H9 (cell line): ENCODE measurements around the gene LGR5. TPM values are rescaled to one million over a fixed set of nuclear protein-coding genes. Genes with fewer than 3 reads are reported as not detected.

Source experiments
- DNase-seq: peaks from one replicate; pipeline ENCODE4 v3.0.0-alpha.2; 2017
- H2AFZ ChIP-seq: one replicate; pipeline ENCODE4 v1.6.1; 2013; ENCODE audit warnings: mild to moderate bottlenecking, low read length, control low read depth, moderate library complexity
- H2AK5ac ChIP-seq: 2 replicates; pipeline ENCODE4 v1.6.1; 2013; ENCODE audit warnings: low read length, control low read depth, mixed read lengths; ENCODE audit not compliant: insufficient read length
- H2BK120ac ChIP-seq: one replicate; pipeline ENCODE4 v1.6.1; 2013; ENCODE audit warnings: low read depth, mild to moderate bottlenecking, low read length, control low read depth, inconsistent platforms; ENCODE audit not compliant: poor library complexity, severe bottlenecking
- H2BK12ac ChIP-seq: 2 replicates; pipeline ENCODE4 v1.6.1; 2013; ENCODE audit warnings: low read length, control low read depth, mixed read lengths, low read depth; ENCODE audit not compliant: insufficient read length
- H2BK15ac ChIP-seq: 2 replicates; pipeline ENCODE4 v1.6.1; 2013; ENCODE audit warnings: low read depth, low read length, control low read depth
- H2BK20ac ChIP-seq: one replicate; pipeline ENCODE4 v1.6.1; 2013; ENCODE audit warnings: low read depth, mild to moderate bottlenecking, low read length, control low read depth, inconsistent platforms; ENCODE audit not compliant: poor library complexity, severe bottlenecking
- H2BK5ac ChIP-seq: 2 replicates; pipeline ENCODE4 v1.6.1; 2013; ENCODE audit warnings: low read length, control low read depth, mixed read lengths; ENCODE audit not compliant: insufficient read length
- H3K14ac ChIP-seq: 2 replicates; pipeline ENCODE4 v1.6.1; 2013; ENCODE audit warnings: low read length, control low read depth; ENCODE audit not compliant: insufficient read depth
- H3K18ac ChIP-seq: 2 replicates; pipeline ENCODE4 v1.6.1; 2013; ENCODE audit warnings: low read depth, mild to moderate bottlenecking, mixed read lengths, low read length, control low read depth; ENCODE audit not compliant: insufficient read length
- H3K23ac ChIP-seq: 2 replicates; pipeline ENCODE4 v1.6.1; 2013; ENCODE audit warnings: low read length, control low read depth, mixed read lengths, low read depth; ENCODE audit not compliant: insufficient read length
- H3K23me2 ChIP-seq: 2 replicates; pipeline ENCODE4 v1.6.1; 2013; ENCODE audit warnings: low read depth, mild to moderate bottlenecking, mixed read lengths, low read length, control low read depth; ENCODE audit not compliant: insufficient read length, poor library complexity, severe bottlenecking
- H3K27ac ChIP-seq: 2 replicates; pipeline ENCODE4 v1.5.1; 2013; ENCODE audit warnings: low read length, control low read depth, mixed read lengths, low read depth; ENCODE audit not compliant: insufficient read length
- H3K27me3 ChIP-seq: 2 replicates; pipeline ENCODE4 v1.6.1; 2013; ENCODE audit warnings: low read length, control low read depth, inconsistent platforms; ENCODE audit not compliant: insufficient read depth
- H3K4ac ChIP-seq: 2 replicates; pipeline ENCODE4 v1.6.1; 2013; ENCODE audit warnings: low read depth, mild to moderate bottlenecking, control low read depth, inconsistent platforms, low read length, moderate library complexity
- H3K4me1 ChIP-seq: 2 replicates; pipeline ENCODE4 v1.6.1; 2013; ENCODE audit warnings: low read length, control low read depth, inconsistent platforms; ENCODE audit not compliant: insufficient read depth
- H3K4me2 ChIP-seq: 2 replicates; pipeline ENCODE4 v1.6.1; 2013; ENCODE audit warnings: low read length, control low read depth, mixed read lengths; ENCODE audit not compliant: insufficient read length, insufficient read depth
- H3K56ac ChIP-seq: 2 replicates; pipeline ENCODE4 v1.6.1; 2013; ENCODE audit warnings: low read depth, mild to moderate bottlenecking, mixed read lengths, low read length, control low read depth; ENCODE audit not compliant: insufficient read length
- H3K79me1 ChIP-seq: 2 replicates; pipeline ENCODE4 v1.6.1; 2013; ENCODE audit warnings: low read depth, mild to moderate bottlenecking, moderate library complexity, low read length, control low read depth, inconsistent platforms; ENCODE audit not compliant: insufficient read depth, poor library complexity, severe bottlenecking
- H3K79me2 ChIP-seq: 2 replicates; pipeline ENCODE4 v1.6.1; 2013; ENCODE audit warnings: low read length, control low read depth, inconsistent platforms; ENCODE audit not compliant: insufficient read depth
- H3K9ac ChIP-seq: 2 replicates; pipeline ENCODE4 v1.6.1; 2013; ENCODE audit warnings: low read length, control low read depth, mixed read lengths; ENCODE audit not compliant: insufficient read length; ENCODE audit errors: extremely low read depth
- H3K9me3 ChIP-seq: one replicate; pipeline ENCODE4 v1.6.1; 2013; ENCODE audit warnings: low read depth, low read length, inconsistent platforms; ENCODE audit not compliant: control insufficient read depth
- H3T11ph ChIP-seq: one replicate; pipeline ENCODE4 v1.6.1; 2013; ENCODE audit warnings: mild to moderate bottlenecking, low read length, control low read depth, inconsistent platforms
- H4K20me1 ChIP-seq: one replicate; pipeline ENCODE4 v1.6.1; 2013; ENCODE audit not compliant: control insufficient read depth, insufficient read length, insufficient read depth
- H4K5ac ChIP-seq: 2 replicates; pipeline ENCODE4 v1.6.1; 2013; ENCODE audit warnings: low read depth, mild to moderate bottlenecking, mixed read lengths, low read length, control low read depth; ENCODE audit not compliant: insufficient read length
- H4K8ac ChIP-seq: replicated peaks from 2 replicates; pipeline ENCODE4 v1.6.1; 2013; ENCODE audit warnings: low read length, control low read depth, mixed read lengths, low read depth; ENCODE audit not compliant: insufficient read length
- H4K91ac ChIP-seq: 2 replicates; pipeline ENCODE4 v1.6.1; 2013; ENCODE audit warnings: low read depth, mild to moderate bottlenecking, moderate library complexity, mixed read lengths, low read length, control low read depth; ENCODE audit not compliant: insufficient read length
- H3K27ac Mint-ChIP-seq, 3 experiments: 2 replicates in 2 of 3; 3 replicates in 1 of 3; pipeline ENCODE4 v1.8.0; 2020 to 2021; ENCODE audit warnings: mixed read lengths in 3 of 3, mild to moderate bottlenecking in 1 of 3, moderate library complexity in 1 of 3
- H3K27me3 Mint-ChIP-seq: 2 replicates; pipeline ENCODE4 v1.8.0; 2021; ENCODE audit warnings: low read depth, mild to moderate bottlenecking, moderate library complexity, mixed read lengths
- H3K36me3 Mint-ChIP-seq, 3 experiments: 2 replicates in 2 of 3; 3 replicates in 1 of 3; pipeline ENCODE4 v1.8.0; 2020 to 2021; ENCODE audit warnings: low read depth in 3 of 3, mixed read lengths in 3 of 3; ENCODE audit not compliant: insufficient read depth in 1 of 3
- H3K4me1 Mint-ChIP-seq, 2 experiments: 2 replicates each; pipeline ENCODE4 v1.8.0; 2020; ENCODE audit warnings: mixed read lengths in 2 of 2
- H3K4me3 Mint-ChIP-seq, 2 experiments: 2 replicates in 1 of 2; 3 replicates in 1 of 2; pipeline ENCODE4 v1.8.0; 2020 to 2021; ENCODE audit warnings: mild to moderate bottlenecking in 2 of 2, mixed read lengths in 2 of 2, moderate library complexity in 1 of 2
- H3K9me3 Mint-ChIP-seq, 2 experiments: 2 replicates in 1 of 2; 3 replicates in 1 of 2; pipeline ENCODE4 v1.8.0; 2020; ENCODE audit warnings: mild to moderate bottlenecking in 2 of 2, mixed read lengths in 2 of 2, moderate library complexity in 1 of 2
- CTCF ChIP-seq: fragments of 200-600 bp; sonication (generic); conservative IDR thresholded peaks from 3 replicates; pipeline ENCODE4 v1.8.0; 2021; ENCODE audit warnings: antibody characterized with exemption, mild to moderate bottlenecking
- WGBS: extraction: QIAGEN DNeasy Blood & Tissue Kit; methylation state at CpG from one replicate; pipeline ENCODE4 v1.1.7; 2013; ENCODE audit warnings: missing lambda C conversion rate, low lambda C conversion rate, mixed read lengths; ENCODE audit not compliant: insufficient read length; ENCODE audit errors: extremely low coverage; 5-methylcytosine and 5-hydroxymethylcytosine counted together
- total RNA-seq: library from RNA; stranded (reverse); gene quantifications from 2 replicates; pipeline ENCODE4 v1.2.1, GENCODE V29; 2021

The LGR5 gene
- total RNA-seq, 1 experiment from 2014 or later: 0.09 TPM

- no peak overlapping the region for H3K14ac ChIP-seq
- no peak overlapping the region for H2BK120ac ChIP-seq
- no peak overlapping the region for H4K5ac ChIP-seq
- no peak overlapping the region for H3K27ac ChIP-seq
- H4K20me1 ChIP-seq: no peaks in the 10 kb centered on the region
- no peak overlapping the region for H2BK12ac ChIP-seq
- H2AFZ ChIP-seq: no peak overlapping the region
- no peak overlapping the region for H3K4me2 ChIP-seq
- H2BK20ac ChIP-seq: no peak overlapping the region
- H2AK5ac ChIP-seq: no peak overlapping the region
- H3T11ph ChIP-seq: no peak overlapping the region
- no peak overlapping the region for H3K4ac ChIP-seq
- H3K79me1 ChIP-seq: no peaks in the 10 kb centered on the region
- no peak overlapping the region for H3K9ac ChIP-seq
- no peak overlapping the region for H3K4me3 Mint-ChIP-seq
- H3K4me1 Mint-ChIP-seq: peaks cover 9% of the 10 kb centered on the region in 2 experiments
- DNase-seq: no peak
- no peak overlapping the region for H2BK15ac ChIP-seq
- peaks cover 24% of the 10 kb centered on the region for H3K27me3 ChIP-seq
- no peaks in the 10 kb centered on the region; the same call in 1 of the 2 replicates for H3K4me1 ChIP-seq
- no CpG with 5 or more reads among the region's 1 CpG for WGBS
- H3K23me2 ChIP-seq: peaks cover 6% of the 10 kb centered on the region
- peaks cover 37% of the 10 kb centered on the region for H3K27me3 Mint-ChIP-seq
- no peaks in the 10 kb centered on the region for H3K9me3 Mint-ChIP-seq
- no peak overlapping the region for H2BK5ac ChIP-seq
- no peak overlapping the region for H3K18ac ChIP-seq
- no peak overlapping the region for H3K56ac ChIP-seq
- no peak overlapping the region for H3K27ac Mint-ChIP-seq
- no peaks in the 10 kb centered on the region for H3K79me2 ChIP-seq
- no peak for TF ChIP-seq CTCF
- H3K9me3 ChIP-seq: no peaks in the 10 kb centered on the region
- no peak overlapping the region for H4K8ac ChIP-seq
- no peak overlapping the region for H3K23ac ChIP-seq
- no peaks in the 10 kb centered on the region for H3K36me3 Mint-ChIP-seq
- H4K91ac ChIP-seq: no peak overlapping the region
Observed at GRCh38 chr12:71445071-71445470, 5.5 kb downstream of the LGR5 start.
